Neural cell (in vitro differentiated cells): Measurements from ENCODE around the gene NCF4. TPM values are rescaled to one million over a fixed set of nuclear protein-coding genes. Genes with fewer than 3 reads are reported as not detected.

ENCODE experiments used
- H2AFZ ChIP-seq: fragments of 200-600, 300-800 bp; sonication (generic), shearing (Covaris generic); 2 replicates; pipeline ENCODE4 v1.6.0; 2014; ENCODE audit warnings: low read depth, mild to moderate bottlenecking, antibody characterized with exemption, low read length, moderate library complexity
- H3F3A ChIP-seq: fragments of 200-600 bp; shearing (Covaris generic); 2 replicates; pipeline ENCODE4 v1.6.1; 2016; ENCODE audit warnings: mild to moderate bottlenecking, moderate library complexity, mixed read lengths, antibody characterized with exemption, low read length; ENCODE audit not compliant: insufficient read depth, poor library complexity, severe bottlenecking
- H3K27ac ChIP-seq: fragments of 200-600, 300-800 bp; sonication (generic), shearing (Covaris generic); 2 replicates; pipeline ENCODE4 v1.5.1; 2014; ENCODE audit warnings: mild to moderate bottlenecking, low read length, moderate library complexity
- H3K27me3 ChIP-seq: fragments of 300-800, 200-600 bp; sonication (generic), shearing (Covaris generic); 2 replicates; pipeline ENCODE4 v1.6.0; 2014; ENCODE audit warnings: mild to moderate bottlenecking, low read depth, low read length, moderate library complexity; ENCODE audit not compliant: insufficient read depth
- H3K36me3 ChIP-seq: fragments of 300-800, 200-600 bp; sonication (generic), shearing (Covaris generic); 2 replicates; pipeline ENCODE4 v1.5.1; 2014; ENCODE audit warnings: mild to moderate bottlenecking, antibody characterized with exemption, low read length, moderate library complexity; ENCODE audit not compliant: insufficient read depth
- H3K4me2 ChIP-seq: fragments of 300-800, 200-600 bp; sonication (generic), shearing (Covaris generic); 2 replicates; pipeline ENCODE4 v1.6.0; 2014; ENCODE audit warnings: mild to moderate bottlenecking, low read length
- H3K4me3 ChIP-seq: fragments of 300-800, 200-600 bp; sonication (generic), shearing (Covaris generic); 2 replicates; pipeline ENCODE4 v1.5.1; 2014; ENCODE audit warnings: mild to moderate bottlenecking, low read length, moderate library complexity
- H3K79me2 ChIP-seq: fragments of 200-600 bp; shearing (Covaris generic); replicated peaks from 2 replicates; pipeline ENCODE4 v1.6.0; 2014; ENCODE audit warnings: mild to moderate bottlenecking, low read length, moderate library complexity; ENCODE audit not compliant: insufficient read depth
- H3K9ac ChIP-seq: fragments of 300-800, 200-600 bp; sonication (generic), shearing (Covaris generic); 2 replicates; pipeline ENCODE4 v1.6.1; 2016; ENCODE audit warnings: mild to moderate bottlenecking, low read length, mixed read lengths
- H3K9me2 ChIP-seq: fragments of 200-600 bp; shearing (Covaris generic); 2 replicates; pipeline ENCODE4 v1.6.1; 2016; ENCODE audit warnings: mild to moderate bottlenecking, low read length, mixed read lengths; ENCODE audit not compliant: insufficient read depth
- H3K9me3 ChIP-seq: fragments of 200-600, 300-800 bp; sonication (generic), shearing (Covaris generic); 2 replicates; pipeline ENCODE4 v1.6.1; 2016; ENCODE audit warnings: mild to moderate bottlenecking, mixed run types, low read length, moderate library complexity, mixed read lengths
- H4K20me1 ChIP-seq: fragments of 200-600 bp; shearing (Covaris generic); 2 replicates; pipeline ENCODE4 v1.6.1; 2016; ENCODE audit warnings: mild to moderate bottlenecking, mixed run types; ENCODE audit not compliant: insufficient read depth
- EP300 ChIP-seq: fragments of 450-650 bp; conservative IDR thresholded peaks from 2 replicates; pipeline ENCODE4 v1.6.1; 2014; ENCODE audit warnings: antibody characterized with exemption, mild to moderate bottlenecking, moderate library complexity; ENCODE audit not compliant: poor library complexity, severe bottlenecking
- EZH2 ChIP-seq: fragments of 200-600, 300-800 bp; shearing (Covaris generic), sonication (generic); IDR thresholded peaks from 2 replicates; pipeline ENCODE4 v1.6.1; 2014; ENCODE audit warnings: antibody characterized with exemption, low read length, borderline replicate concordance, mild to moderate bottlenecking; ENCODE audit not compliant: insufficient read depth, poor library complexity, severe bottlenecking
- MXI1 ChIP-seq: fragments of 450-650 bp; conservative IDR thresholded peaks from 2 replicates; pipeline ENCODE4 v1.6.1; 2014; ENCODE audit warnings: antibody characterized with exemption, mild to moderate bottlenecking; ENCODE audit not compliant: poor library complexity, severe bottlenecking
- POLR2AphosphoS5 ChIP-seq: IDR thresholded peaks from 2 replicates; pipeline ENCODE4 v1.6.1; 2012
- RAD21 ChIP-seq: fragments of 450-650 bp; conservative IDR thresholded peaks from 2 replicates; pipeline ENCODE4 v1.6.1; 2014; ENCODE audit warnings: antibody characterized with exemption, mild to moderate bottlenecking, moderate library complexity
- SMC3 ChIP-seq: fragments of 450-650 bp; conservative IDR thresholded peaks from 2 replicates; pipeline ENCODE4 v1.6.1; 2014; ENCODE audit warnings: antibody characterized with exemption, mild to moderate bottlenecking, moderate library complexity; ENCODE audit not compliant: poor library complexity
- TAF1 ChIP-seq: IDR thresholded peaks from 2 replicates; pipeline ENCODE4 v1.6.1; 2012; ENCODE audit warnings: low read depth
- polyA plus RNA-seq: library from polyadenylated mRNA; depleted of rRNA; stranded (reverse); fragments of >200 nt; gene quantifications from 2 replicates; pipeline ENCODE4 v1.2.3, GENCODE V29; 2014
- TF ChIP-seq, protein P1 (sequence below): IDR thresholded peaks from 2 replicates; pipeline ENCODE4 v1.6.1; 2012; ENCODE audit warnings: borderline replicate concordance
- TF ChIP-seq, protein P2 (sequence below): fragments of 450-650 bp; IDR thresholded peaks from 2 replicates; pipeline ENCODE4 v1.5.1; 2014; ENCODE audit warnings: antibody characterized with exemption, mild to moderate bottlenecking, moderate library complexity; ENCODE audit not compliant: poor library complexity, severe bottlenecking

NCF4 gene
- polyA plus RNA-seq, 1 donor from 2014 or later: not detected

DNA sequence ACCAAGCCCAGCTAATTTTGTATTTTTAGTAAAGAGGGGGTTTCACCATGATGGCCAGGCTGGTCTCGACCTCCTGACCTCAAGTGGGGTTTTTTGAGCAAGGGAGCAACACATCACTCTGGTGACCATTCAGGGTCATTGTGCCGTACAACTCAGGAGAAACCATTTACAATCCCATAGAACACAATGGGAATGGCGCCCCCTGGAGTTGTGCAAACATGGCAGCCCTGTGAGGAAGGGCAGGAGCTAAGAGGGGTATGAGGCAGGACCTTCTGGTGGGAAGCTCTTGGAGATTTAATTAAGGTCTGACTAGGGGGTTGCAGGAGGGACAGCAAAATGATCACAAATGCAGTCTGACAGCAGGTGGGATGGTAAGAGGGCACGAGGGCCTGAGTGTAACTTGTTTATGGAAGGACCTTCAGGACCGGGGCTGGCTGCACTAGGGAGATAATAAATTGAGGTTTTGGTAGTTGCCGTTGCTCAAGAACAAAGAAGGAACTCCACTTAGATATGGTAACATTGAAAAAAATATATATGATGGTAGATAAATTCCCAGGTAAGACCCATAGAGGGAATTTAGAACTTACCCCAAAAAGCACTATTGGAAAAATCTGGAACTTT, 43.6 kb downstream of the NCF4 start:
- Histone ChIP-seq H3K27ac (no peak overlapping the region), H3F3A (no peaks in the 10 kb centered on the region), H4K20me1 (no peaks in the 10 kb centered on the region), H3K9me3 (no peaks in the 10 kb centered on the region), H3K9me2 (no peaks in the 10 kb centered on the region), H3K4me3 (no peak overlapping the region), H3K9ac (no peak overlapping the region), H3K36me3 (no peaks in the 10 kb centered on the region), H2AFZ (no peak overlapping the region), H3K4me2 (no peak overlapping the region), H3K27me3 (no peaks in the 10 kb centered on the region), H3K79me2 (no peaks in the 10 kb centered on the region)
- TF ChIP-seq, protein P1, sequence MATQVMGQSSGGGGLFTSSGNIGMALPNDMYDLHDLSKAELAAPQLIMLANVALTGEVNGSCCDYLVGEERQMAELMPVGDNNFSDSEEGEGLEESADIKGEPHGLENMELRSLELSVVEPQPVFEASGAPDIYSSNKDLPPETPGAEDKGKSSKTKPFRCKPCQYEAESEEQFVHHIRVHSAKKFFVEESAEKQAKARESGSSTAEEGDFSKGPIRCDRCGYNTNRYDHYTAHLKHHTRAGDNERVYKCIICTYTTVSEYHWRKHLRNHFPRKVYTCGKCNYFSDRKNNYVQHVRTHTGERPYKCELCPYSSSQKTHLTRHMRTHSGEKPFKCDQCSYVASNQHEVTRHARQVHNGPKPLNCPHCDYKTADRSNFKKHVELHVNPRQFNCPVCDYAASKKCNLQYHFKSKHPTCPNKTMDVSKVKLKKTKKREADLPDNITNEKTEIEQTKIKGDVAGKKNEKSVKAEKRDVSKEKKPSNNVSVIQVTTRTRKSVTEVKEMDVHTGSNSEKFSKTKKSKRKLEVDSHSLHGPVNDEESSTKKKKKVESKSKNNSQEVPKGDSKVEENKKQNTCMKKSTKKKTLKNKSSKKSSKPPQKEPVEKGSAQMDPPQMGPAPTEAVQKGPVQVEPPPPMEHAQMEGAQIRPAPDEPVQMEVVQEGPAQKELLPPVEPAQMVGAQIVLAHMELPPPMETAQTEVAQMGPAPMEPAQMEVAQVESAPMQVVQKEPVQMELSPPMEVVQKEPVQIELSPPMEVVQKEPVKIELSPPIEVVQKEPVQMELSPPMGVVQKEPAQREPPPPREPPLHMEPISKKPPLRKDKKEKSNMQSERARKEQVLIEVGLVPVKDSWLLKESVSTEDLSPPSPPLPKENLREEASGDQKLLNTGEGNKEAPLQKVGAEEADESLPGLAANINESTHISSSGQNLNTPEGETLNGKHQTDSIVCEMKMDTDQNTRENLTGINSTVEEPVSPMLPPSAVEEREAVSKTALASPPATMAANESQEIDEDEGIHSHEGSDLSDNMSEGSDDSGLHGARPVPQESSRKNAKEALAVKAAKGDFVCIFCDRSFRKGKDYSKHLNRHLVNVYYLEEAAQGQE: no peak
- no peak for TF ChIP-seq EZH2
- no peak for TF ChIP-seq POLR2AphosphoS5
- TF ChIP-seq, protein P2, sequence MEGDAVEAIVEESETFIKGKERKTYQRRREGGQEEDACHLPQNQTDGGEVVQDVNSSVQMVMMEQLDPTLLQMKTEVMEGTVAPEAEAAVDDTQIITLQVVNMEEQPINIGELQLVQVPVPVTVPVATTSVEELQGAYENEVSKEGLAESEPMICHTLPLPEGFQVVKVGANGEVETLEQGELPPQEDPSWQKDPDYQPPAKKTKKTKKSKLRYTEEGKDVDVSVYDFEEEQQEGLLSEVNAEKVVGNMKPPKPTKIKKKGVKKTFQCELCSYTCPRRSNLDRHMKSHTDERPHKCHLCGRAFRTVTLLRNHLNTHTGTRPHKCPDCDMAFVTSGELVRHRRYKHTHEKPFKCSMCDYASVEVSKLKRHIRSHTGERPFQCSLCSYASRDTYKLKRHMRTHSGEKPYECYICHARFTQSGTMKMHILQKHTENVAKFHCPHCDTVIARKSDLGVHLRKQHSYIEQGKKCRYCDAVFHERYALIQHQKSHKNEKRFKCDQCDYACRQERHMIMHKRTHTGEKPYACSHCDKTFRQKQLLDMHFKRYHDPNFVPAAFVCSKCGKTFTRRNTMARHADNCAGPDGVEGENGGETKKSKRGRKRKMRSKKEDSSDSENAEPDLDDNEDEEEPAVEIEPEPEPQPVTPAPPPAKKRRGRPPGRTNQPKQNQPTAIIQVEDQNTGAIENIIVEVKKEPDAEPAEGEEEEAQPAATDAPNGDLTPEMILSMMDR: no peak
- no peak for TF ChIP-seq TAF1
- no peak for TF ChIP-seq SMC3
- no peak for TF ChIP-seq EP300
- TF ChIP-seq MXI1: no peak
- no peak for TF ChIP-seq RAD21

DNA sequence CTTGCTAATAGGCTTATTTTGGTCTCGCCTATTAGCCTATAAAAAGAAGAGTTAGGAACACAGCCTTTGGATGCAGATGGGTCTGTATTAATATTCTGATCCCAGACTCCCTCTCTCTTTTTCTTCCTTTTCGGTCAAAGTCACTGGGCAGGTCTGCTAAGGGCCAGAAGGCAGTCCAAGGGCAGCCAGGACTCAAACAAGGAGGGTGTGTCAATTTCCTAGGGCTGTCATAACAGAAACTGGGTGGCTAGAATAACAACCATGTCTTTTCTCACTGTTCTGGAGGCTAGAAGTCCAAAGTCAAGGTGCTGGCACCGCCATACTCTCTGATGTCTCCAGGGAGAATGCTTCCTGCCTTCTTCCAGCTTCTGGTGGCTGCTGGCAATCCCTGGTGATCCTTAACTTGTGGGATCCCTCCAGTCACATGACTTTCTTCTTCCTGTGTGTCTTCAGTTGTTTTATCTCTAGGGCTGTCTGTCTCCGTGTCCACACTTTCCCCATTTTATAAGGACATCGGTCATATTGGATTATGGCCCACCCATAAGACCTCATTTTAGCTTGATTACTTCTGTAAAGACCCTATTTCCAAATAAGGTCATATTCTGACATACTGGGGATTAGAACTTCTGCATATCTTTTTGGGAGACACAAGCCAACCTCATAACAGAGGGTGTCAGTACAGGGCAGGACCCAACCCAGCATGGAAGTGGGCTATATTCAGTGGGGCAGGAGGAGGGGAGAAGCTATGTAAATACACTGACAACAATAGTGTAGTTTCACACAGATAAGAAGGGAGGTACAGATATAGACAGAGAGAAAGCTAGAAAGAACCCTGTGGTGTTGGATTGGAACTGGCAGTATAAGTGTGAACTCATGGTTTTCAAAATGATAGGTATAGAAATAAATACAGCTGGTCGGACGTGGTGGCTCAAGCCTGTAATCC, 46.7 kb downstream of the NCF4 start:
- H3K9ac ChIP-seq: no peak overlapping the region
- H2AFZ ChIP-seq: no peak overlapping the region
- no peaks in the 10 kb centered on the region for H3K9me3 ChIP-seq
- no peaks in the 10 kb centered on the region for H3K79me2 ChIP-seq
- H3K27me3 ChIP-seq: no peaks in the 10 kb centered on the region
- no peak overlapping the region for H3K4me3 ChIP-seq
- no peaks in the 10 kb centered on the region for H4K20me1 ChIP-seq
- TF ChIP-seq EP300: no peak
- no peak for TF ChIP-seq SMC3
- TF ChIP-seq, protein P2: no peak
- no peak for TF ChIP-seq EZH2
- TF ChIP-seq POLR2AphosphoS5: no peak
- TF ChIP-seq TAF1: no peak
- TF ChIP-seq, protein P1: no peak
- TF ChIP-seq MXI1: no peak
- no peak for TF ChIP-seq RAD21
- H3K9me2 ChIP-seq: no peaks in the 10 kb centered on the region
- no peak overlapping the region for H3K27ac ChIP-seq
- H3K4me2 ChIP-seq: no peak overlapping the region
- no peaks in the 10 kb centered on the region for H3F3A ChIP-seq
- no peaks in the 10 kb centered on the region for H3K36me3 ChIP-seq
